HFFc6 (cell line): ENCODE data around the gene SHISAL2B. TPM values are rescaled to one million over a fixed set of nuclear protein-coding genes. Genes with fewer than 3 reads are reported as not detected.
A peak's percentile ranks its signal among the peaks of the same experiment; 100 is the strongest.
"Not testable (repeated sequence)": the region's sequence is repeated elsewhere in the genome, so short reads cannot be mapped to it uniquely, and the experiment has no call there.

Experiments used
- DNase-seq: peaks from one replicate; pipeline ENCODE4 v3.0.0-alpha.2; 2018
- H3K27ac Mint-ChIP-seq: 2 replicates; pipeline ENCODE4 v1.8.0; 2020; ENCODE audit warnings: mild to moderate bottlenecking, mixed read lengths
- H3K27me3 Mint-ChIP-seq: 2 replicates; pipeline ENCODE4 v1.8.0; 2021; ENCODE audit warnings: mild to moderate bottlenecking, moderate library complexity, mixed read lengths; ENCODE audit not compliant: insufficient read depth
- H3K36me3 Mint-ChIP-seq: 2 replicates; pipeline ENCODE4 v1.8.0; 2021; ENCODE audit warnings: low read depth, mixed read lengths
- H3K4me1 Mint-ChIP-seq: 2 replicates; pipeline ENCODE4 v1.8.0; 2020; ENCODE audit warnings: low read depth, mixed read lengths
- H3K4me3 Mint-ChIP-seq: 2 replicates; pipeline ENCODE4 v1.8.0; 2020; ENCODE audit warnings: mild to moderate bottlenecking, moderate library complexity, mixed read lengths
- H3K9me3 Mint-ChIP-seq: 2 replicates; pipeline ENCODE4 v1.8.0; 2020; ENCODE audit warnings: mild to moderate bottlenecking, mixed read lengths
- total RNA-seq, 6 experiments: library from RNA; stranded (reverse); fragmentation: NEBNext Ultra II Directional; extraction: Animal tissue kit (Norgen Biotek cat#: 25700); gene quantifications; 2 replicates in 1 of 6; 3 replicates in 5 of 6; pipeline ENCODE4 v1.2.3, GENCODE V29; 2021
- TF ChIP-seq, protein P1 (sequence below): fragments of 200-600 bp; sonication (generic); IDR thresholded peaks from 2 replicates; pipeline ENCODE4 v1.5.0; 2021; ENCODE audit warnings: antibody characterized with exemption, mild to moderate bottlenecking

The SHISAL2B gene
- total RNA-seq, 6 experiments from 2014 or later: not detected

DNA sequence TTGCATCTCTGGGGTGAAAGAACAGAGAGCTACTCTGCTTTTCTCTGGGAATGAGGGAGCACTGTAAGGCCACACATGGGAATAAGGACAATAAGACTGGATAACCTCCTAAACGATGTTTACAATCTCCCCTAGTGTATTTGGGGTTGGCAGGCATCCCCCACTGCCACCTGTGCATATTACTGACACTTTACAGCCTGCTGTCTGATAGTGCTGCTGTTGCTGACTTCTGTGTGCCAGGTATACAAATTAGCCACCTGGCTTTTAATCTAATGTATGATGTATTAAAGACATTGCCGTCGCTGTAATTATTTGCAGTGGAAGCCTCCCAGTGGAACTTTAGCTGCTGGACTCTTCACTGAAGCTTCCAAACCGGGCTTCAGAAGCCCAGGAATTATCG, 4.4 kb upstream of the SHISAL2B start:
- H3K4me1 Mint-ChIP-seq: peaks cover 6% of the 10 kb centered on the region
- H3K4me3 Mint-ChIP-seq: no peak overlapping the region
- TF ChIP-seq, protein P1, sequence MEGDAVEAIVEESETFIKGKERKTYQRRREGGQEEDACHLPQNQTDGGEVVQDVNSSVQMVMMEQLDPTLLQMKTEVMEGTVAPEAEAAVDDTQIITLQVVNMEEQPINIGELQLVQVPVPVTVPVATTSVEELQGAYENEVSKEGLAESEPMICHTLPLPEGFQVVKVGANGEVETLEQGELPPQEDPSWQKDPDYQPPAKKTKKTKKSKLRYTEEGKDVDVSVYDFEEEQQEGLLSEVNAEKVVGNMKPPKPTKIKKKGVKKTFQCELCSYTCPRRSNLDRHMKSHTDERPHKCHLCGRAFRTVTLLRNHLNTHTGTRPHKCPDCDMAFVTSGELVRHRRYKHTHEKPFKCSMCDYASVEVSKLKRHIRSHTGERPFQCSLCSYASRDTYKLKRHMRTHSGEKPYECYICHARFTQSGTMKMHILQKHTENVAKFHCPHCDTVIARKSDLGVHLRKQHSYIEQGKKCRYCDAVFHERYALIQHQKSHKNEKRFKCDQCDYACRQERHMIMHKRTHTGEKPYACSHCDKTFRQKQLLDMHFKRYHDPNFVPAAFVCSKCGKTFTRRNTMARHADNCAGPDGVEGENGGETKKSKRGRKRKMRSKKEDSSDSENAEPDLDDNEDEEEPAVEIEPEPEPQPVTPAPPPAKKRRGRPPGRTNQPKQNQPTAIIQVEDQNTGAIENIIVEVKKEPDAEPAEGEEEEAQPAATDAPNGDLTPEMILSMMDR: no peak
- no peak for DNase-seq
- H3K9me3 Mint-ChIP-seq: no peaks in the 10 kb centered on the region
- H3K27ac Mint-ChIP-seq: no peak overlapping the region
- peaks cover 25% of the 10 kb centered on the region for H3K27me3 Mint-ChIP-seq
- no peaks in the 10 kb centered on the region for H3K36me3 Mint-ChIP-seq

DNA sequence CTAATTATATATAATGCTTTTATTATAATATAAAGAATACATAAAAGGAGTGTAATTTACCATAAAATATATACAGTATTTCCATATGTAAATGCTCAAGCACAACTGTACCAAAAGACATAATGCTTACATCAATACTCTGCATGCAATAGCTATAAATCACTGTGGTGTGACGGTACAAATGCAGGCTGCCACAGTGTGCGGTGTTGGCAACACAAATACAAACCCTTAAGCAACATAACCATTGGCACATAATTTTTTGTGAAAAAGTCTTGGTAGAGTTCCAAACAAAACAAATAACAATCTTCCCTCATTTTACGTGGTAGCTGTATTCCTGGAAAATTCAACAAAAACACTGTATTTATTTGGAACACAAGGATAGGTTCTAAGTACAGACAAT, 1.9 kb upstream of the SHISAL2B start:
- Mint-ChIP-seq H3K4me3 (no peak overlapping the region), H3K36me3 (no peaks in the 10 kb centered on the region), H3K27me3 (peaks cover 24% of the 10 kb centered on the region), H3K27ac (no peak overlapping the region), H3K9me3 (no peaks in the 10 kb centered on the region), H3K4me1 (peaks cover 7% of the 10 kb centered on the region)
- DNase-seq: no peak
- TF ChIP-seq, protein P1: no peak

DNA sequence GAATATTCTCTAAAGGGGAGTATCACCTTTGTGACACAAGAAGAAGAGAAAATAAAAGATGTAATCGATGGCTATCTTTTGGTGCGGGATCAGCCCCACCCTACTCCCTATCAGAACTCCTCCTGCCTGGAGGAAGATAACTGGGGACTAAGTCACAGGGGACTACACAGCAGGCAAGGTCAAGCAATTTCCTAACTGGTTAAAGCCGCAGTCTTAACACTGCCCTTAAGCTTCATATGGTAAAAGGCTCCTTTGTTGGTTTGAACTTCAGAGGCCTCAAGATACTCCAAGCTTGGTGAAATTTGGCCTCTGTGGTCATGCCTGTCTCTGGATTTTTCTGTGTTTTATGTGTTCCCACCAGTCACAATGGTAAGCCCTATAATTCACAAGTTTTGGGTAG, 1.3 kb upstream of the SHISAL2B start:
- TF ChIP-seq, protein P1: no peak
- Mint-ChIP-seq H3K9me3 (no peaks in the 10 kb centered on the region), H3K36me3 (no peaks in the 10 kb centered on the region), H3K27ac (no peak overlapping the region), H3K27me3 (peaks cover 24% of the 10 kb centered on the region), H3K4me3 (no peak overlapping the region), H3K4me1 (peaks cover 13% of the 10 kb centered on the region)
- DNase-seq: no peak

DNA sequence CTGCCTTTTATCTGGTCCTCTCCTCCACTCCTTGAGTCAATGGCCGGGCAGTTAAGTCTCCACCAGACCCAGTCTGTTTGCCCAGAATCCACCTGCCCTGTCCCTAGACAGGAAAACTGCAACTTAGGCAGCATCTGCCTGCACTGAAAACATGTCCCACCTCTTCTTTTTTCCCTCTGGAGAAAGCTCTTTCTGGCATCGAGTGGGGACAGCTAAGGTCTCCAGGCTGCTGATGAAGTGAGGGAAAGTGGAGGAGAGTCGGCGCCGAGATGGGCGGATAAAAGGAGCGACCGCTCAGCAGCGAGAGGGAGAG, 243 bp upstream of the SHISAL2B start:
- TF ChIP-seq, protein P1: no peak
- H3K4me3 Mint-ChIP-seq: peak overlapping the region; percentile 40; the same call in 1 of the 2 replicates
- peaks cover 14% of the 10 kb centered on the region for H3K4me1 Mint-ChIP-seq
- H3K9me3 Mint-ChIP-seq: no peaks in the 10 kb centered on the region
- no peaks in the 10 kb centered on the region for H3K36me3 Mint-ChIP-seq
- peaks cover 24% of the 10 kb centered on the region for H3K27me3 Mint-ChIP-seq
- no peak overlapping the region for H3K27ac Mint-ChIP-seq
- no peak for DNase-seq

DNA sequence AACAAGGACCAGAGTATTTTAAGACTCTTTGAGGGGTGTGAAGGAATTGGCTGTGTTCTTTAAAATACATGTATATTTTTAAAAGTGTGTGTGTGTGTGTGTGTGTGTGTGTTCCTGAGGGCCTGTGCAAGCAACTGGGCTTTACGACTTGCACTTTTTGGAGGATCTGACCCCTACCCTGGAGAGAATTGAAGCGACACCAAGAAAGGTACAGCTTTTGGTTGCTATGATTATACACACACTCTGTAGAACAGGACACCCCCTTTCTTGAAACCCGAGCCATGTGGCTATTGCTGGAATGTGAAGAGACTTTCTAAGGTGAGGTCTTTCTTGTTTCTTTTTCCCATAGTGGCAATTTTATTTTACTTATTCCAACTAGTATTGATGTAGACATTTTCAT, 988 bp downstream of the SHISAL2B start:
- H3K27me3 Mint-ChIP-seq: peaks cover 21% of the 10 kb centered on the region
- TF ChIP-seq, protein P1: no peak
- no peaks in the 10 kb centered on the region for H3K36me3 Mint-ChIP-seq
- H3K9me3 Mint-ChIP-seq: peaks cover 3% of the 10 kb centered on the region
- peaks cover 14% of the 10 kb centered on the region for H3K4me1 Mint-ChIP-seq
- no peak overlapping the region for H3K27ac Mint-ChIP-seq
- H3K4me3 Mint-ChIP-seq: no peak overlapping the region
- DNase-seq: no peak

DNA sequence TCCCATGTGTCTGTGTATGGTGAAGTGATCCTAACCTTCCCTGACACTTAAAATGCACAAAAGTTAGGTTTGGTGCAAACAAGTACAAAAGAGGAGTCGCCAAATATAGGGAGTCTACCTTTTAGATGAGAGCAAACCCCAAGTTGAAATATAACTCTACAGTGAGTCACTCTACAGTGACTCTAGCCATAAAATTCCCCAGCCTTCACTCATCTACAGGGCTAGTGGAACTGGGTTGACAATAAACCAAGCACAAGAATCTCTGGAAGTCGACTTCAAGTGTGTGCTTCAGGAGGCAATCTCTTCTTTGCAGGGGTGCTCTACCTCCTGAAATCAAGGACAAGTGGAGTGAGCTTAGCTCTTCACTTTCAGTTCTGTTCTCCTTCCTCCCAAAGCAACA, 3.3 kb downstream of the SHISAL2B start:
- H3K9me3 Mint-ChIP-seq: peaks cover 12% of the 10 kb centered on the region
- no peak overlapping the region for H3K4me3 Mint-ChIP-seq
- DNase-seq: no peak
- peaks cover 14% of the 10 kb centered on the region for H3K4me1 Mint-ChIP-seq
- H3K27me3 Mint-ChIP-seq: peaks cover 26% of the 10 kb centered on the region
- H3K36me3 Mint-ChIP-seq: peaks cover 5% of the 10 kb centered on the region
- no peak overlapping the region for H3K27ac Mint-ChIP-seq
- TF ChIP-seq, protein P1: no peak

DNA sequence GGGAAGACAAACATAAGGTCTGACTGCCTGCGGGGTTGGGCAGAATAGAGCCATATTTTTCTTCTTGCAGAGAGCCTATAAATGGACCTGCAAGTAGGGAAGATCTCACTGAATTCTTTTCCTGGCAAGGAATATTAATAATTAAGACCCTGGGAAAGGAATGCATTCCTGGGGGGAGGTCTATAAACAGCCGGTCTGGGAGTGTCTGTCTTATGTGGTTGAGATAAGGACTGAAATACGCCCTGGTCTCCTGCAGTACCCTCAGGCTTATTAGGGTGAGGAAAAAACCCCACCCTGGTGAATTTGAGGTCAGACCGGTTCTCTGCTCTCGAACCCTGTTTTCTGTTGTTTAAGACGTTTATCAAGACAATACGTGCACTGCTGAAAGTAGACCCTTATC, 6.1 kb downstream of the SHISAL2B start:
- H3K27ac Mint-ChIP-seq, H3K4me1 Mint-ChIP-seq, H3K27me3 Mint-ChIP-seq, H3K36me3 Mint-ChIP-seq, DNase-seq, H3K4me3 Mint-ChIP-seq: not testable (repeated sequence)
- H3K9me3 Mint-ChIP-seq: peaks cover 12% of the 10 kb centered on the region
